Naive B cell (primary cell): ENCODE measurements around the gene DNAJC16. TPM values are rescaled to one million over a fixed set of nuclear protein-coding genes. Genes with fewer than 3 reads are reported as not detected.
A peak's percentile ranks its signal among the peaks of the same experiment; 100 is the strongest.
"Not testable (repeated sequence)": the region's sequence is repeated elsewhere in the genome, so short reads cannot be mapped to it uniquely, and the experiment has no call there.

ENCODE experiments used
- ATAC-seq, 2 donors: fragments of 150-1000 bp; cut with Tn5 transposase; 2 replicates each; pipeline ENCODE4 v1.10.0; 2021; ENCODE audit warnings: low read depth in 2 of 2, mild to moderate bottlenecking in 2 of 2, moderate library complexity in 2 of 2
- DNase-seq: peaks from one replicate; pipeline ENCODE4 v3.0.0; 2022
- H3K27ac Mint-ChIP-seq, 6 donors: one replicate each; pipeline ENCODE4 v1.8.0; 2020 to 2022; ENCODE audit warnings: mild to moderate bottlenecking in 6 of 6, mixed read lengths in 6 of 6, moderate library complexity in 5 of 6, inconsistent platforms in 2 of 6
- H3K27me3 Mint-ChIP-seq, 3 donors: one replicate each; pipeline ENCODE4 v1.8.0; 2021 to 2022; ENCODE audit warnings: mixed read lengths in 3 of 3, mild to moderate bottlenecking in 1 of 3
- H3K36me3 Mint-ChIP-seq, 2 donors: one replicate each; pipeline ENCODE4 v1.8.0; 2020 to 2022; ENCODE audit warnings: mixed read lengths in 2 of 2, inconsistent platforms in 1 of 2, mild to moderate bottlenecking in 1 of 2
- H3K4me1 Mint-ChIP-seq, 3 donors: one replicate each; pipeline ENCODE4 v1.8.0; 2020 to 2022; ENCODE audit warnings: mixed read lengths in 3 of 3, inconsistent platforms in 1 of 3, mild to moderate bottlenecking in 1 of 3, moderate library complexity in 1 of 3
- H3K4me3 Mint-ChIP-seq, 8 donors: one replicate each; pipeline ENCODE4 v1.8.0; 2020 to 2022; ENCODE audit warnings: mild to moderate bottlenecking in 8 of 8, mixed read lengths in 8 of 8, moderate library complexity in 8 of 8, inconsistent platforms in 2 of 8
- H3K9me3 Mint-ChIP-seq, 7 donors: one replicate each; pipeline ENCODE4 v1.8.0; 2020 to 2022; ENCODE audit warnings: mixed read lengths in 7 of 7, mild to moderate bottlenecking in 5 of 7, inconsistent platforms in 2 of 7, moderate library complexity in 1 of 7
- polyA plus RNA-seq, 6 donors: library from polyadenylated mRNA; unstranded; fragments of 300-500 nt; fragmentation: Illumina TruSeq; gene quantifications; one replicate each; pipeline ENCODE4 v1.2.3, GENCODE V29; 2021; ENCODE audit warnings: low read depth in 6 of 6

The DNAJC16 gene
- polyA plus RNA-seq, 6 donors from 2014 or later: 8.5 to 15.4 (median 14.4) TPM

GRCh38 chr1:15491010-15491409 lies 35.6 kb upstream of the DNAJC16 start:
- H3K36me3 Mint-ChIP-seq: peaks cover 25 to 35% of the 10 kb centered on the region in 2 donors
- not testable (repeated sequence) for H3K4me3 Mint-ChIP-seq, H3K27ac Mint-ChIP-seq, H3K27me3 Mint-ChIP-seq, ATAC-seq, H3K4me1 Mint-ChIP-seq, DNase-seq, H3K9me3 Mint-ChIP-seq

- Mint-ChIP-seq H3K27ac (no peak overlapping the region), H3K4me3 (no peak overlapping the region), H3K4me1 (no peaks in the 10 kb centered on the region), H3K27me3 (no peaks in the 10 kb centered on the region), H3K9me3 (peaks cover 0 to under 1% (median 0%) of the 10 kb centered on the region in 7 donors), H3K36me3 (peaks cover 15 to 26% of the 10 kb centered on the region in 2 donors)
- DNase-seq (no peak), ATAC-seq (no peak)
Observed at GRCh38 chr1:15492596-15492995, 34.1 kb upstream of the DNAJC16 start.

GRCh38 chr1:15493869-15494390 lies 32.7 kb upstream of the DNAJC16 start:
- no peaks in the 10 kb centered on the region for H3K4me1 Mint-ChIP-seq

GRCh38 chr1:15500184-15501178 lies 26.2 kb upstream of the DNAJC16 start:
- Mint-ChIP-seq H3K27ac (no peak overlapping the region), H3K4me1 (no peaks in the 10 kb centered on the region), H3K4me3 (no peak overlapping the region), H3K27me3 (no peaks in the 10 kb centered on the region), H3K36me3 (peaks cover 6 to 8% of the 10 kb centered on the region in 2 donors), H3K9me3 (peaks cover 0 to 3% (median 0%) of the 10 kb centered on the region in 7 donors)
- ATAC-seq (no peak), DNase-seq (no peak)

More at GRCh38 chr1:15493869-15494390, 32.7 kb upstream of the DNAJC16 start:
- ATAC-seq: no peak
- Mint-ChIP-seq H3K9me3 (peaks cover 0 to 3% (median 0%) of the 10 kb centered on the region in 7 donors), H3K27ac (no peak overlapping the region), H3K4me3 (no peak overlapping the region), H3K36me3 (peaks cover 11 to 20% of the 10 kb centered on the region in 2 donors), H3K27me3 (no peaks in the 10 kb centered on the region)
- no peak for DNase-seq

- H3K4me1 Mint-ChIP-seq: no peaks in the 10 kb centered on the region
- no peak for DNase-seq
- H3K27me3 Mint-ChIP-seq: no peaks in the 10 kb centered on the region
- peaks cover 0 to 3% (median 0%) of the 10 kb centered on the region in 7 donors for H3K9me3 Mint-ChIP-seq
- ATAC-seq: peak; percentile 66 to 75
- no peak overlapping the region for H3K4me3 Mint-ChIP-seq
- no peaks in the 10 kb centered on the region for H3K36me3 Mint-ChIP-seq
- no peak overlapping the region for H3K27ac Mint-ChIP-seq
Observed at GRCh38 chr1:15501208-15502032, 25.2 kb upstream of the DNAJC16 start.

- Mint-ChIP-seq H3K4me3 (no peak overlapping the region), H3K36me3 (no peaks in the 10 kb centered on the region), H3K9me3 (no peaks in the 10 kb centered on the region), H3K27me3 (no peaks in the 10 kb centered on the region), H3K4me1 (peaks cover 3 to 6% (median 5%) of the 10 kb centered on the region in 3 donors), H3K27ac (no peak overlapping the region)
- DNase-seq (no peak), ATAC-seq (no peak)
Observed at GRCh38 chr1:15504436-15504835, 22.2 kb upstream of the DNAJC16 start.

- peaks cover 1 to 4% of the 10 kb centered on the region in 2 donors for H3K36me3 Mint-ChIP-seq
Observed at GRCh38 chr1:15506831-15507230, 19.8 kb upstream of the DNAJC16 start.

GRCh38 chr1:15507278-15507677 lies 19.4 kb upstream of the DNAJC16 start:
- ATAC-seq (no peak), DNase-seq (no peak)
- no peaks in the 10 kb centered on the region for H3K27me3 Mint-ChIP-seq
- H3K27ac Mint-ChIP-seq: peak overlapping the region in 1 of 6 donors; percentile 74
- peaks cover 4 to 6% of the 10 kb centered on the region in 2 donors for H3K36me3 Mint-ChIP-seq
- no peaks in the 10 kb centered on the region for H3K9me3 Mint-ChIP-seq
- peaks cover 13 to 17% (median 13%) of the 10 kb centered on the region in 3 donors for H3K4me1 Mint-ChIP-seq
- no peak overlapping the region for H3K4me3 Mint-ChIP-seq

More at GRCh38 chr1:15506831-15507230, 19.8 kb upstream of the DNAJC16 start:
- ATAC-seq: no peak
- H3K27me3 Mint-ChIP-seq: no peaks in the 10 kb centered on the region
- H3K9me3 Mint-ChIP-seq: no peaks in the 10 kb centered on the region
- H3K27ac Mint-ChIP-seq: peak overlapping the region in 1 of 6 donors; percentile 74
- H3K4me3 Mint-ChIP-seq: no peak overlapping the region
- DNase-seq: no peak
- peaks cover 13 to 17% (median 13%) of the 10 kb centered on the region in 3 donors for H3K4me1 Mint-ChIP-seq

GRCh38 chr1:15508700-15509487 lies 17.8 kb upstream of the DNAJC16 start:
- Mint-ChIP-seq H3K27me3 (no peaks in the 10 kb centered on the region), H3K9me3 (no peaks in the 10 kb centered on the region), H3K36me3 (peaks cover 4 to 8% of the 10 kb centered on the region in 2 donors), H3K4me1 (peaks cover 13 to 17% (median 14%) of the 10 kb centered on the region in 3 donors), H3K4me3 (no peak overlapping the region), H3K27ac (no peak overlapping the region)
- no peak for ATAC-seq
- no peak for DNase-seq

- H3K4me3 Mint-ChIP-seq: no peak overlapping the region
- ATAC-seq: no peak
- no peaks in the 10 kb centered on the region for H3K9me3 Mint-ChIP-seq
- no peaks in the 10 kb centered on the region for H3K27me3 Mint-ChIP-seq
- no peak for DNase-seq
- peaks cover 13 to 21% (median 17%) of the 10 kb centered on the region in 3 donors for H3K4me1 Mint-ChIP-seq
- H3K27ac Mint-ChIP-seq: peak overlapping the region in 1 of 6 donors; percentile 4
- H3K36me3 Mint-ChIP-seq: peaks cover 4 to 8% of the 10 kb centered on the region in 2 donors
Observed at GRCh38 chr1:15509586-15509985, 17.1 kb upstream of the DNAJC16 start.

GRCh38 chr1:15510611-15511405 lies 15.8 kb upstream of the DNAJC16 start:
- peak overlapping the region in 1 of 6 donors; percentile 18 for H3K27ac Mint-ChIP-seq
- ATAC-seq: no peak

GRCh38 chr1:15513192-15513591 lies 13.5 kb upstream of the DNAJC16 start:
- Mint-ChIP-seq H3K36me3 (peaks cover 9 to 17% of the 10 kb centered on the region in 2 donors), H3K9me3 (no peaks in the 10 kb centered on the region), H3K4me1 (peaks cover 23 to 40% (median 24%) of the 10 kb centered on the region in 3 donors), H3K27me3 (no peaks in the 10 kb centered on the region), H3K27ac (peak overlapping the region in 2 of 6 donors; percentile 22 to 39), H3K4me3 (no peak overlapping the region)
- no peak for ATAC-seq
- no peak for DNase-seq

More at GRCh38 chr1:15510611-15511405, 15.8 kb upstream of the DNAJC16 start:
- no peaks in the 10 kb centered on the region for H3K9me3 Mint-ChIP-seq
- H3K27me3 Mint-ChIP-seq: no peaks in the 10 kb centered on the region
- no peak overlapping the region for H3K4me3 Mint-ChIP-seq
- DNase-seq: no peak
- H3K36me3 Mint-ChIP-seq: peaks cover 4 to 8% of the 10 kb centered on the region in 2 donors
- peaks cover 19 to 31% (median 23%) of the 10 kb centered on the region in 3 donors for H3K4me1 Mint-ChIP-seq
